Activated naive CD8-positive, alpha-beta T cell (primary cell): ENCODE data around the gene SINHCAF.

Experiments used
- H3K27ac Mint-ChIP-seq: one replicate; pipeline ENCODE4 v1.8.0; 2021; ENCODE audit warnings: mixed read lengths
- H3K27me3 Mint-ChIP-seq: one replicate; pipeline ENCODE4 v1.8.0; 2021; ENCODE audit warnings: mixed read lengths
- H3K36me3 Mint-ChIP-seq: one replicate; pipeline ENCODE4 v1.8.0; 2021; ENCODE audit warnings: mixed read lengths
- H3K4me1 Mint-ChIP-seq: one replicate; pipeline ENCODE4 v1.8.0; 2021; ENCODE audit warnings: low read depth, mixed read lengths
- H3K4me3 Mint-ChIP-seq: one replicate; pipeline ENCODE4 v1.8.0; 2021; ENCODE audit warnings: mild to moderate bottlenecking, mixed read lengths
- H3K9me3 Mint-ChIP-seq: one replicate; pipeline ENCODE4 v1.8.0; 2021; ENCODE audit warnings: low read depth, mixed read lengths

Gene SINHCAF

GRCh38 chr12:31353750-31354708 is 28.1 kb upstream of the SINHCAF start:
- no peak overlapping the region for H3K27ac Mint-ChIP-seq
- H3K4me3 Mint-ChIP-seq: no peak overlapping the region
- no peaks in the 10 kb centered on the region for H3K36me3 Mint-ChIP-seq

GRCh38 chr12:31346267-31346666 is 20.3 kb upstream of the SINHCAF start:
- Mint-ChIP-seq H3K4me3 (no peak overlapping the region), H3K36me3 (no peaks in the 10 kb centered on the region), H3K27ac (no peak overlapping the region), H3K9me3 (no peaks in the 10 kb centered on the region), H3K4me1 (no peaks in the 10 kb centered on the region), H3K27me3 (no peaks in the 10 kb centered on the region)

More at GRCh38 chr12:31353750-31354708, 28.1 kb upstream of the SINHCAF start:
- Mint-ChIP-seq H3K27me3 (no peaks in the 10 kb centered on the region), H3K9me3 (no peaks in the 10 kb centered on the region), H3K4me1 (no peaks in the 10 kb centered on the region)

GRCh38 chr12:31343139-31343538 is 17.2 kb upstream of the SINHCAF start:
- no peak overlapping the region for H3K27ac Mint-ChIP-seq
- H3K4me3 Mint-ChIP-seq: no peak overlapping the region
- H3K4me1 Mint-ChIP-seq: no peaks in the 10 kb centered on the region
- H3K27me3 Mint-ChIP-seq: no peaks in the 10 kb centered on the region
- H3K9me3 Mint-ChIP-seq: no peaks in the 10 kb centered on the region
- no peaks in the 10 kb centered on the region for H3K36me3 Mint-ChIP-seq

GRCh38 chr12:31342286-31342685 is 16.3 kb upstream of the SINHCAF start:
- Mint-ChIP-seq H3K36me3 (no peaks in the 10 kb centered on the region), H3K27me3 (no peaks in the 10 kb centered on the region), H3K4me1 (no peaks in the 10 kb centered on the region), H3K9me3 (no peaks in the 10 kb centered on the region), H3K27ac (no peak overlapping the region), H3K4me3 (no peak overlapping the region)

GRCh38 chr12:31339831-31340622 is 14.1 kb upstream of the SINHCAF start:
- H3K9me3 Mint-ChIP-seq: no peaks in the 10 kb centered on the region
- H3K4me1 Mint-ChIP-seq: no peaks in the 10 kb centered on the region
- no peaks in the 10 kb centered on the region for H3K36me3 Mint-ChIP-seq
- H3K27ac Mint-ChIP-seq: no peak overlapping the region
- H3K4me3 Mint-ChIP-seq: no peak overlapping the region
- no peaks in the 10 kb centered on the region for H3K27me3 Mint-ChIP-seq

GRCh38 chr12:31337952-31338351 is 12.0 kb upstream of the SINHCAF start:
- Mint-ChIP-seq H3K4me1 (no peaks in the 10 kb centered on the region), H3K9me3 (no peaks in the 10 kb centered on the region), H3K4me3 (no peak overlapping the region), H3K36me3 (no peaks in the 10 kb centered on the region), H3K27ac (no peak overlapping the region), H3K27me3 (no peaks in the 10 kb centered on the region)

- Mint-ChIP-seq H3K9me3 (no peaks in the 10 kb centered on the region), H3K4me3 (no peak overlapping the region), H3K27me3 (no peaks in the 10 kb centered on the region), H3K27ac (no peak overlapping the region), H3K36me3 (no peaks in the 10 kb centered on the region), H3K4me1 (peaks cover 6% of the 10 kb centered on the region)
Observed at GRCh38 chr12:31331242-31331641, 5.3 kb upstream of the SINHCAF start.

- no peaks in the 10 kb centered on the region for H3K9me3 Mint-ChIP-seq
- H3K27ac Mint-ChIP-seq: peak overlapping the region; percentile 30
- peaks cover 19% of the 10 kb centered on the region for H3K4me1 Mint-ChIP-seq
- H3K36me3 Mint-ChIP-seq: no peaks in the 10 kb centered on the region
- H3K27me3 Mint-ChIP-seq: no peaks in the 10 kb centered on the region
- H3K4me3 Mint-ChIP-seq: peak overlapping the region; percentile 99
Observed at GRCh38 chr12:31326736-31327659, 1.0 kb upstream of the SINHCAF start.

- H3K4me3 Mint-ChIP-seq: peak overlapping the region; percentile 99
- no peaks in the 10 kb centered on the region for H3K36me3 Mint-ChIP-seq
- peaks cover 34% of the 10 kb centered on the region for H3K4me1 Mint-ChIP-seq
- H3K27me3 Mint-ChIP-seq: no peaks in the 10 kb centered on the region
- H3K9me3 Mint-ChIP-seq: no peaks in the 10 kb centered on the region
- peak overlapping the region; percentile 100 for H3K27ac Mint-ChIP-seq
Observed at GRCh38 chr12:31325524-31325875, 450 bp downstream of the SINHCAF start.

- H3K36me3 Mint-ChIP-seq: no peaks in the 10 kb centered on the region
- H3K4me3 Mint-ChIP-seq: peak overlapping the region; percentile 99
Observed at GRCh38 chr12:31324845-31325523, 966 bp downstream of the SINHCAF start.

GRCh38 chr12:31324116-31324844 is 1.7 kb downstream of the SINHCAF start:
- Mint-ChIP-seq H3K4me1 (peaks cover 46% of the 10 kb centered on the region), H3K4me3 (peak overlapping the region; percentile 99), H3K36me3 (peaks cover 3% of the 10 kb centered on the region), H3K27me3 (no peaks in the 10 kb centered on the region), H3K27ac (peak overlapping the region; percentile 100), H3K9me3 (no peaks in the 10 kb centered on the region)

More at GRCh38 chr12:31324845-31325523, 966 bp downstream of the SINHCAF start:
- Mint-ChIP-seq H3K4me1 (peaks cover 39% of the 10 kb centered on the region), H3K27ac (peak overlapping the region; percentile 100), H3K9me3 (no peaks in the 10 kb centered on the region), H3K27me3 (no peaks in the 10 kb centered on the region)

GRCh38 chr12:31323391-31324115 is 2.4 kb downstream of the SINHCAF start:
- Mint-ChIP-seq H3K9me3 (no peaks in the 10 kb centered on the region), H3K36me3 (peaks cover 4% of the 10 kb centered on the region), H3K27me3 (no peaks in the 10 kb centered on the region), H3K4me3 (peak overlapping the region; percentile 99), H3K27ac (peak overlapping the region; percentile 94), H3K4me1 (peaks cover 54% of the 10 kb centered on the region)

GRCh38 chr12:31322801-31323207 is 3.1 kb downstream of the SINHCAF start:
- peaks cover 4% of the 10 kb centered on the region for H3K36me3 Mint-ChIP-seq
- peaks cover 61% of the 10 kb centered on the region for H3K4me1 Mint-ChIP-seq
- H3K27me3 Mint-ChIP-seq: no peaks in the 10 kb centered on the region
- peak overlapping the region; percentile 94 for H3K27ac Mint-ChIP-seq
- H3K4me3 Mint-ChIP-seq: peak overlapping the region; percentile 99
- H3K9me3 Mint-ChIP-seq: no peaks in the 10 kb centered on the region
